Measurements from ENCODE around the gene CCDC190. TPM values are rescaled to one million over a fixed set of nuclear protein-coding genes. Genes with fewer than 3 reads are reported as not detected.
A peak's percentile ranks its signal among the peaks of the same experiment; 100 is the strongest.

CCDC190 gene
- total and polyA plus RNA-seq, 2 experiments from 2014 or later, result not detected

DNA sequence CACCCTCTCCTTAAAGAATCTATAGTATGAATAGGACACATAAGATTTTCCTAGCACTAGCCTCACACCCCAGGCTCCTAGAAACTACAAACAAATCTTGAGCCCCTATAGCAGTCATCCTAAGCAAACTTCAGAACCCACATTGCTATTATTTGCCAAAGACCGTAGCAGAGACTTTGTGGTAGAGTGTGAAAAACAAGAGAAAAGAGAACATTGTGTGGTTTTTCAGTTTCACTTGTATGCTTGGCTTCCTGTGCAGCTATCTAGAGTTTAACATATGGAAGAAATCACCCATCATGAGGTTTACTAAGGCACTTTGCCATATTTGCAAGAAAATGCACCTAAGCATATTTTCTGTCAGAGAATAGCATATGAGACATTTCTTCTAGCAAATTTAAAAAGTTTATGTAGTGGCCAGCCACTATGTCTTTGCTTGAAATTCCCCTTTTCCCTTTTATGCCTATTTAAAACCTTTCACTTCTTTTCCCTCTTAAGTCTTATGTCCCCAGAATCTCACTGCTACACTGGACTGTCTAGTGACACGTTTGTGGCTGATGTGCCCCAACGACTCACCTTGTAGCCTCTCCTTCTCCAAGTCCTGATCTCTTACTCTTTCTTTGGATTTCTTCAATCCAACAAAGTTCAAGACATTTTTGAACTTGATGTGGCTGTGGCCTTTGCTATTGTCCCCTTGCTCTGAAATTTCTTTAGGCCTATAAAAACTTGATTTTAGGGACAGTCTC, 25.6 kb downstream of the CCDC190 start:
- Mint-ChIP-seq H3K27ac (no peak overlapping the region), H3K4me3 (no peak overlapping the region), H3K4me1 (peaks cover 8% of the 10 kb centered on the region; the same call in 2 of the 3 replicates), H3K36me3 (ENCODE audit: low read depth) (peaks cover 6% of the 10 kb centered on the region), H3K9me3 (peaks cover 14% of the 10 kb centered on the region; the same call in 2 of the 3 replicates), H3K27me3 (ENCODE audit: insufficient read depth, low read depth, poor library complexity) (peaks cover 5% of the 10 kb centered on the region)
- Histone ChIP-seq H3K4me1 (ENCODE audit: insufficient read depth) (peaks cover 6% of the 10 kb centered on the region; the same call in 1 of the 2 replicates), H3K27ac (ENCODE audit: low read depth) (no peak overlapping the region), H3K4me2 (no peak overlapping the region), H2AFZ (peak overlapping the region; percentile 52; the same call in 1 of the 2 replicates), H3K36me3 (ENCODE audit: insufficient read depth) (peaks cover 11% of the 10 kb centered on the region; the same call in 1 of the 2 replicates), H3K9me2 (ENCODE audit: insufficient read depth) (peaks cover 5% of the 10 kb centered on the region; the same call in 1 of the 2 replicates), H3F3A (replicated peaks; ENCODE audit: low read depth) (no peaks in the 10 kb centered on the region), H3K27me3 (ENCODE audit: insufficient read depth) (no peaks in the 10 kb centered on the region), H3K79me2 (replicated peaks; ENCODE audit: insufficient read depth) (no peaks in the 10 kb centered on the region), H3K4me3 (no peak overlapping the region), H4K20me1 (replicated peaks; ENCODE audit: insufficient read depth) (no peaks in the 10 kb centered on the region)
- ATAC-seq, result no peak
- TF ChIP-seq, protein P1, sequence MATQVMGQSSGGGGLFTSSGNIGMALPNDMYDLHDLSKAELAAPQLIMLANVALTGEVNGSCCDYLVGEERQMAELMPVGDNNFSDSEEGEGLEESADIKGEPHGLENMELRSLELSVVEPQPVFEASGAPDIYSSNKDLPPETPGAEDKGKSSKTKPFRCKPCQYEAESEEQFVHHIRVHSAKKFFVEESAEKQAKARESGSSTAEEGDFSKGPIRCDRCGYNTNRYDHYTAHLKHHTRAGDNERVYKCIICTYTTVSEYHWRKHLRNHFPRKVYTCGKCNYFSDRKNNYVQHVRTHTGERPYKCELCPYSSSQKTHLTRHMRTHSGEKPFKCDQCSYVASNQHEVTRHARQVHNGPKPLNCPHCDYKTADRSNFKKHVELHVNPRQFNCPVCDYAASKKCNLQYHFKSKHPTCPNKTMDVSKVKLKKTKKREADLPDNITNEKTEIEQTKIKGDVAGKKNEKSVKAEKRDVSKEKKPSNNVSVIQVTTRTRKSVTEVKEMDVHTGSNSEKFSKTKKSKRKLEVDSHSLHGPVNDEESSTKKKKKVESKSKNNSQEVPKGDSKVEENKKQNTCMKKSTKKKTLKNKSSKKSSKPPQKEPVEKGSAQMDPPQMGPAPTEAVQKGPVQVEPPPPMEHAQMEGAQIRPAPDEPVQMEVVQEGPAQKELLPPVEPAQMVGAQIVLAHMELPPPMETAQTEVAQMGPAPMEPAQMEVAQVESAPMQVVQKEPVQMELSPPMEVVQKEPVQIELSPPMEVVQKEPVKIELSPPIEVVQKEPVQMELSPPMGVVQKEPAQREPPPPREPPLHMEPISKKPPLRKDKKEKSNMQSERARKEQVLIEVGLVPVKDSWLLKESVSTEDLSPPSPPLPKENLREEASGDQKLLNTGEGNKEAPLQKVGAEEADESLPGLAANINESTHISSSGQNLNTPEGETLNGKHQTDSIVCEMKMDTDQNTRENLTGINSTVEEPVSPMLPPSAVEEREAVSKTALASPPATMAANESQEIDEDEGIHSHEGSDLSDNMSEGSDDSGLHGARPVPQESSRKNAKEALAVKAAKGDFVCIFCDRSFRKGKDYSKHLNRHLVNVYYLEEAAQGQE (IDR thresholded peaks at IDR 0.05; ENCODE audit: unreplicated experiment), result no peak
- TF ChIP-seq, protein P2, sequence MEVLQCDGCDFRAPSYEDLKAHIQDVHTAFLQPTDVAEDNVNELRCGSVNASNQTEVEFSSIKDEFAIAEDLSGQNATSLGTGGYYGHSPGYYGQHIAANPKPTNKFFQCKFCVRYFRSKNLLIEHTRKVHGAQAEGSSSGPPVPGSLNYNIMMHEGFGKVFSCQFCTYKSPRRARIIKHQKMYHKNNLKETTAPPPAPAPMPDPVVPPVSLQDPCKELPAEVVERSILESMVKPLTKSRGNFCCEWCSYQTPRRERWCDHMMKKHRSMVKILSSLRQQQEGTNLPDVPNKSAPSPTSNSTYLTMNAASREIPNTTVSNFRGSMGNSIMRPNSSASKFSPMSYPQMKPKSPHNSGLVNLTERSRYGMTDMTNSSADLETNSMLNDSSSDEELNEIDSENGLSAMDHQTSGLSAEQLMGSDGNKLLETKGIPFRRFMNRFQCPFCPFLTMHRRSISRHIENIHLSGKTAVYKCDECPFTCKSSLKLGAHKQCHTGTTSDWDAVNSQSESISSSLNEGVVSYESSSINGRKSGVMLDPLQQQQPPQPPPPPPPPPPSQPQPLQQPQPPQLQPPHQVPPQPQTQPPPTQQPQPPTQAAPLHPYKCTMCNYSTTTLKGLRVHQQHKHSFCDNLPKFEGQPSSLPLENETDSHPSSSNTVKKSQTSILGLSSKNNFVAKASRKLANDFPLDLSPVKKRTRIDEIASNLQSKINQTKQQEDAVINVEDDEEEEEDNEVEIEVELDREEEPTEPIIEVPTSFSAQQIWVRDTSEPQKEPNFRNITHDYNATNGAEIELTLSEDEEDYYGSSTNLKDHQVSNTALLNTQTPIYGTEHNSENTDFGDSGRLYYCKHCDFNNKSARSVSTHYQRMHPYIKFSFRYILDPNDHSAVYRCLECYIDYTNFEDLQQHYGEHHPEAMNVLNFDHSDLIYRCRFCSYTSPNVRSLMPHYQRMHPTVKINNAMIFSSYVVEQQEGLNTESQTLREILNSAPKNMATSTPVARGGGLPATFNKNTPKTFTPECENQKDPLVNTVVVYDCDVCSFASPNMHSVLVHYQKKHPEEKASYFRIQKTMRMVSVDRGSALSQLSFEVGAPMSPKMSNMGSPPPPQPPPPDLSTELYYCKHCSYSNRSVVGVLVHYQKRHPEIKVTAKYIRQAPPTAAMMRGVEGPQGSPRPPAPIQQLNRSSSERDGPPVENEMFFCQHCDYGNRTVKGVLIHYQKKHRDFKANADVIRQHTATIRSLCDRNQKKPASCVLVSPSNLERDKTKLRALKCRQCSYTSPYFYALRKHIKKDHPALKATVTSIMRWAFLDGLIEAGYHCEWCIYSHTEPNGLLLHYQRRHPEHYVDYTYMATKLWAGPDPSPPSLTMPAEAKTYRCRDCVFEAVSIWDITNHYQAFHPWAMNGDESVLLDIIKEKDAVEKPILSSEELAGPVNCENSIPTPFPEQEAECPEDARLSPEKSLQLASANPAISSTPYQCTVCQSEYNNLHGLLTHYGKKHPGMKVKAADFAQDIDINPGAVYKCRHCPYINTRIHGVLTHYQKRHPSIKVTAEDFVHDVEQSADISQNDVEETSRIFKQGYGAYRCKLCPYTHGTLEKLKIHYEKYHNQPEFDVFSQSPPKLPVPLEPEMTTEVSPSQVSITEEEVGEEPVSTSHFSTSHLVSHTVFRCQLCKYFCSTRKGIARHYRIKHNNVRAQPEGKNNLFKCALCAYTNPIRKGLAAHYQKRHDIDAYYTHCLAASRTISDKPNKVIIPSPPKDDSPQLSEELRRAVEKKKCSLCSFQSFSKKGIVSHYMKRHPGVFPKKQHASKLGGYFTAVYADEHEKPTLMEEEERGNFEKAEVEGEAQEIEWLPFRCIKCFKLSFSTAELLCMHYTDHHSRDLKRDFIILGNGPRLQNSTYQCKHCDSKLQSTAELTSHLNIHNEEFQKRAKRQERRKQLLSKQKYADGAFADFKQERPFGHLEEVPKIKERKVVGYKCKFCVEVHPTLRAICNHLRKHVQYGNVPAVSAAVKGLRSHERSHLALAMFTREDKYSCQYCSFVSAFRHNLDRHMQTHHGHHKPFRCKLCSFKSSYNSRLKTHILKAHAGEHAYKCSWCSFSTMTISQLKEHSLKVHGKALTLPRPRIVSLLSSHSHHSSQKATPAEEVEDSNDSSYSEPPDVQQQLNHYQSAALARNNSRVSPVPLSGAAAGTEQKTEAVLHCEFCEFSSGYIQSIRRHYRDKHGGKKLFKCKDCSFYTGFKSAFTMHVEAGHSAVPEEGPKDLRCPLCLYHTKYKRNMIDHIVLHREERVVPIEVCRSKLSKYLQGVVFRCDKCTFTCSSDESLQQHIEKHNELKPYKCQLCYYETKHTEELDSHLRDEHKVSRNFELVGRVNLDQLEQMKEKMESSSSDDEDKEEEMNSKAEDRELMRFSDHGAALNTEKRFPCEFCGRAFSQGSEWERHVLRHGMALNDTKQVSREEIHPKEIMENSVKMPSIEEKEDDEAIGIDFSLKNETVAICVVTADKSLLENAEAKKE (CRISPR knock-in tag; IDR thresholded peaks at IDR 0.05), result no peak
- no peak for TF ChIP-seq NANOG (IDR thresholded peaks at IDR 0.05; ENCODE audit: borderline replicate concordance)
- TF ChIP-seq, protein P3, sequence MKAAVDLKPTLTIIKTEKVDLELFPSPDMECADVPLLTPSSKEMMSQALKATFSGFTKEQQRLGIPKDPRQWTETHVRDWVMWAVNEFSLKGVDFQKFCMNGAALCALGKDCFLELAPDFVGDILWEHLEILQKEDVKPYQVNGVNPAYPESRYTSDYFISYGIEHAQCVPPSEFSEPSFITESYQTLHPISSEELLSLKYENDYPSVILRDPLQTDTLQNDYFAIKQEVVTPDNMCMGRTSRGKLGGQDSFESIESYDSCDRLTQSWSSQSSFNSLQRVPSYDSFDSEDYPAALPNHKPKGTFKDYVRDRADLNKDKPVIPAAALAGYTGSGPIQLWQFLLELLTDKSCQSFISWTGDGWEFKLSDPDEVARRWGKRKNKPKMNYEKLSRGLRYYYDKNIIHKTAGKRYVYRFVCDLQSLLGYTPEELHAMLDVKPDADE (IDR thresholded peaks at IDR 0.05), result no peak
- TF ChIP-seq EZH2 (IDR thresholded peaks at IDR 0.05; ENCODE audit: low read depth, unreplicated experiment), result no peak
- TF ChIP-seq CREB1 (CRISPR knock-in tag; IDR thresholded peaks at IDR 0.05; ENCODE audit: low read depth), result no peak
- TF ChIP-seq POLR2AphosphoS5 (IDR thresholded peaks at IDR 0.05; ENCODE audit: low read depth), result no peak
- TF ChIP-seq ZNF331 (CRISPR knock-in tag; IDR thresholded peaks at IDR 0.05; ENCODE audit: low read depth), result no peak
- no peak for TF ChIP-seq EZH2phosphoT487 (IDR thresholded peaks at IDR 0.05; ENCODE audit: unreplicated experiment)
- TF ChIP-seq STAT1 (IDR thresholded peaks at IDR 0.05; ENCODE audit: unreplicated experiment), result no peak
- TF ChIP-seq JUNB (IDR thresholded peaks at IDR 0.05; ENCODE audit: unreplicated experiment), result no peak
- TF ChIP-seq CTCF (conservative IDR thresholded peaks at IDR 0.05; ENCODE audit: low read depth in 2 of 2), result no peak
- TF ChIP-seq ZNF114 (CRISPR knock-in tag; IDR thresholded peaks at IDR 0.05), result no peak
- no peak for DNase-seq (ENCODE audit: low spot score)
